ENCODE data around the gene SPATS2L.

Gene SPATS2L

DNA sequence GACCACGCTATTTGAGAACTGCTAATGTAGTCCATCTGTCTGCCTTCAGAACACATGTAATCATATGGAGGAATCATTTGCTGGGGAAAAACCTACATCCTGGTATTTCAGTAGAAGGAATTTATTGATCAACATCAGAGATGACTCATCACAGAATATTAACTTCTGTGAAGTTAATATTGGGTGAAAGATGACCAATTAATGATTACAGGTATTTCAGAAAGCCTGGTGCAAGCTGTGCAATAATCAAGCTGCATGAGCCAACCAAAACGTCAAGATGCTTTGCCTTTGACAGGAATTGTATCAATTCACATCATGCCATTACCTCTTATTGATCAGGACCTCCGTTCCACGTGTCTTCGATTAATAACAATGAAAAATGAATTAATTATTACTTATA, 9.4 kb upstream of the SPATS2L start:
- DNase-seq = no peak

DNA sequence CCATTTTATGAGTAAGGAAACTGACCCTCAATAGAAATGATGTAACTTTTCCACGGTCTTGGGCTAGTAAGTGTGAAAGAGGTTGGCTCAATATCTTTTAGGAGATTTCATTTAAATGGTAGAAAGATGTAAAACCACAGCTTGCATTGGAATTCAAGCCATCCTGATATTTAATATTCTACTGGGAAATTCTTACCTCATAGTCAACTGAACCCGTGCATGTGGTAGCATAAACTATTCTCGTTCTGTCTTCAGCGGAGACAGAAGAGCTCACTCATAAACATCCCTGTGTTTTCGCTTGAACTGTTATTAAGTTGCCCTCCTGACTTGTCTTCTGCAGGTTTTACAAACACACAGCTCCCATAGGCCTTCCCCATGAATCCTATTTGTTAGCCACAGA, 8.5 kb upstream of the SPATS2L start:
- DNase-seq = no peak

DNA sequence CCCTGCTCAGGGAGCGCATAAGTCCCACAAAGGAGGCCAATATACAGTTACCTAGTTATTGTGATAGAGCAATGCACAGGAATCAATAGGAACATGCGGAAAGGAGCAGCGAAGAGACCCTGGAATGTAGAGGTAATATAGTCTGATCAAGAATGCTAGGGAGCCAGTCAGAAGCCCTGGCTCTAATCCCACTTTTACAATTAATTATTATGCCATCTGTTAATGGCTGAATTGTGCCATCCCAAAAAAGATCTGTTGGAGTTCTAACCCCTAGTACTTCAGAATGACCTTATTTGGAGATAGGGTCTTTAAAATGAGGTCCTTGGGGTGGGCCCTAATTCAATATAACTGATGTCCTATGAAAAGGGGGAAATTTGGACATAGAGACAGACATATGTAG, 7.7 kb upstream of the SPATS2L start:
- no peak for DNase-seq

DNA sequence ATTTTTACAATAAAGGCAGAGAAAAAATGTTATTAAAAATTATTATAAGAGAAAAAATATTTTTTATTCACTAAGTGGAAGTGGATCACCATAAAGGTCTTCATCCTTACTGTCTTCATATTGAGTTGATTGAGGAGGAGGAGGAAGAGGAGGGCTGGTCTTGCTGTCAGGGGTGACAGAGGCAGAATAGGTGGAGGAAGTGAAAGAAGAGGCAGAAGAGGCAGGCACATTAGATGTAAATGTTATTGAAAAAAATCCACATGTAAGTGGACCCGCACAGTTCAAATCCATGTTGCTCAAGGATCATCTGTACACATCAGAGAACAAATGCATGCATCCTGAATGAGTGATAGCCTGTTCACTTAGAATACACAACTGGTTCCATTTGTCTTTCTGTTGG, 6.4 kb upstream of the SPATS2L start:
- no peak for DNase-seq

DNA sequence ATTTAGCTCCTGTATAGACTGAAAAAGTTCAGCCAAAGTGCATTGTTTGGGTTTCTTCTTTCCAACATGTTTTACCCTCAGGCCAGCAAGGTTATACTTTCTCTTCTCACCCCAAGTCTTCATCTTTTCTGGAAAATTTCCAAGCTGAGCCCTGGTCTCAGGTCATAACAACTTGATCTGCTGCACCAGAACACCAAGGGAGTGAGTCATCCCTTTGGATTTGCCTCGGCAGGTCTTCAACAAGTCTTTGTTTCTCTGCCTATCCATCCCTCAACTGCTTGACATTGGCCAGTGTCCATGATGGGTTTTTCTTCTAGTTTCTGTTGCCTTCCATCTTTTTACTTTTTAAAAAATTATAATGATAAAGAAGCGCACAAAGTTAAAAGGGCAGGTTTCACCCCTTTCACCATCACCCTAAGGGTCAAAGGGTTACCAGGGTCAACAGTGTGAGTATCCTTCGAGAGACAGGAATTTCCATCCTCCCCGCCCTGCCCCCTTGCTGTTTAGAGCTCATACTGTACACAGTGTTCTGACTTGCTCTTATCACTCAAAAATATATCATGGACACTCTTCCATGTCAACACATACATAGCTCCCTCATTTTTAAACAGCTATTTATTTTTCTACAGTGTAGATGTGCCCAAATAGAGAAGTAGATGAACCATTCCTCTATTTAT, 5.7 kb upstream of the SPATS2L start:
- DNase-seq = no peak

DNA sequence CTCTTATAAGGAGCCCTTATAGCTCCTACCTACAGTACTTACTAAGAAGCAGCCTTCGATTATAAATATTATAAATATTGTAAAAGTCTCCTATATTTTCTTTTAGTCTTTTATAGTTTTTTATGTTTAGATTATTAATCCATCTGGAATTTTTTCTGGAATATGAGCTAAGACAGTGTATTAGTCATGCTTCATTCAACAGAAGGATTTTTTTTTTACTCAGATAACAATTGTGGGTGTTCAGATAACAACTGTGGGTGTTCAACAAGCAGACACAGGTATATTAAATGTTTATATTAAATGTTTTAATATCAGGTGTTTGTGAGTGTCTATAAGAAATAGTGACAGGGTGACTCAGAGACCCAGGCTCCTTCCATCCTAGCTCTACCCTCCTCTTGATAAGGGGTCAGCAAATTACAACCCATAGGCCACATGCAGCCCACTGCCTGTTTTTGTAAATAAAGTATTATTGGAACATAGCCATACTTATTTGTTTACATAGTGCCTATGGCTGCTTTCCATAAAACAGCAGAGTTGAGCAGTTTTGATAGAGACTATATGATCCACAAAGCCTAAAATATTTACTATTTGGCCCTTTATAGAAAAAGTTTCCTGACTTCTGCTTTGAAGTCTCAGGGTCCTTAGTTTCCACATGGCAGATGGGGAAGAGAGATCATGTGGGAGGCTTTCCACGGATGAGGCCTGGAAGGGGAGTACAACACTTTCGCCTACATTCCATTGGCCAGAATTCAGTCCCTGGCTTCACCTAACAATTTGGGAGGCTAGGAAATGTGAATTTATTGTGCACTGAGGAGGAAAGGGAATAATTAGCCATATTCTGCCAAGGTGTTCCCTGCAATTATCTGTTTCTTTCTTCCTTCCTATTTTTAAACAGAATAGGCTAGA, 4.3 kb upstream of the SPATS2L start:
- no peak for DNase-seq

DNA sequence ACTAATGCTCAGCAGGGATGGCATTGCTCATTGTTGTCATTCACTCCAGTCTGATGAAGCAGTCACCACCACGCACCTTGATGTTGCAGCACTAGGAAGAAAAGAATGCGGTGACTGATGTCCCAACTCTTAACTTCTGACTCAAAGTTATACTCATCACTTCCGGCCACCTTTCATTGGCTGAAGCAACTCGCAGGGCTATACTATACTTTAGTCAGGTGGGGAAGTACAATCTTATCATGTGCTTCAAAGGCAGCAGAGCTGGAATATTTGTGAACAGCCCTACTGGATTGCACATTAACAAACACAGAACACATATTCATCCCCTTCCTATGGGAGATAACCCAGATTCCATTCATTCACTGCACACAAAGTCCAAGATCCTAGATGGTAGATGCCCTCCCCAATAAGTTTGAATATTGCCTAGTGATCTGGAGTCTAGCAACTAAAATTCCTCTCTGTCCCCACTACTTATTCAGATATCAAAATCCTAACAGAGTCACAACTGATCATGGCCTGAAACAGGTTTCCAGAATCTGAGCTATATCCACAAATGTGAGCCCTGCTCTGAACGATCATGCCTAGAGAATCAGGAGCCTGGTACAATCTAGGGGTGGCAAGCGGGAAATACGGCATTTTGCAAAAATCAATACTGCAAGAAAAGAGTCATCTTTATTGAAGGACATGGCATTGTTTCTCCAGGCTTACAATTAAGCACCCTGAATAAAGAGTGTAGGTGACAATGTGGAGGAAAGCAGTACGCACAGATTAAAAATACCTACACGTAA, 3.4 kb upstream of the SPATS2L start:
- no peak for DNase-seq

DNA sequence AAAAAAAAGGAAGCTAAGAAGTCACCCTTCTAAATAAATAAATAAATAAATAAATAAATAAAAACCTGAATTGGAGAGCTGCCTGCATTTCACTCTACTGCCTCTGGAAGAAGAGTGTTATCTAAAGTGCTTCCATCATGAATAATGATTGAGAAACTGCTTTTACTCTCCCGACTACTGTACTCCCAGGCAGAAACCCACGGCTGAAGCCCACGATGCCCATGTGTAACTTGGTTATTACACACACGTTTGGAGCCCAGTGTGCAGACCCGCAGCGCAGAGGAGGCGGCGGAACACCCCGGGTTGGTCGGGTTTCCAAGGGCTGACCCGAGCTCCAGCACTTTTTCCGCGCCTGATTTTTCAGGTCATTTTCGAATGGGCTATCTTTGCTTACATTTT, 697 bp upstream of the SPATS2L start:
- no peak for DNase-seq

DNA sequence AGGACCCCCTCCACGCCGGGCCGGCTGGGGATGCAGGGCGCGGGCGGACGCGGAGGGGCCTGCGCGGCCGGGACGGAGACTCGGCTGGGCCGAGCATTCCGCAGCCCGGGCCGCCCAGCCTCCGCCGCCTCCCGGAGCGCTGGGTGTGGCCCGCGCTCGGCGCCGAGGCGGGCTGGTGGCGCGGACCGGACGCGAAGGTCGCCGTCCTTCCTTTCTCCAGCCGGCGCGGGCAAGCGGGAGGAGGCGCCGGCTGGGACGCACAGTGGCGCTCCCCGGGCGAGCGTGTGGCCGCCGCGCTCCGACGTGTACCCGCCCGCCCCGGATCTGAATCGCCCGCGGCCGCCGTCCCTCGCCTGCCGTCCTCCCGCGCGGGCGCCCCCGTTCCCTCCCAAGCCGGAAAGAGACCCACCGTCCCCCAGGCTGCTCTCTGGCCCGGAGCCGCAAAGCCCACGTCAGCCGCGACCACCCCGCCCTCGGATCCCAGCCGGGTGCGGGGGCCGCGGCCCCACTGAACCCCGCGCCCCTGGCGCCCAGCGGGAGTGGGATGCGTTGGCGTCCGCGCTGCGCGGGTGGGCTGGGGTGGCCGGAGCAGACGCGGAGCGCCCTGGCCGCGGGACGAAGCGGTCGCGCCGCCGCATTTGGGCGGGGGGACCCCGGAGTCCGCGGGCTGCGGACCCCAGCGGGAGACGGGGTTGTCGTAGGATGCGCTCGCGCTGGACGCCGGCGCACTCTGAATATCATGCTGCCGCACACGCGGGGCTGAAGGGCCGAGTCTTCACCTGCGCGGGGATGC, 634 bp downstream of the SPATS2L start:
- DNase-seq = peak; percentile 17

DNA sequence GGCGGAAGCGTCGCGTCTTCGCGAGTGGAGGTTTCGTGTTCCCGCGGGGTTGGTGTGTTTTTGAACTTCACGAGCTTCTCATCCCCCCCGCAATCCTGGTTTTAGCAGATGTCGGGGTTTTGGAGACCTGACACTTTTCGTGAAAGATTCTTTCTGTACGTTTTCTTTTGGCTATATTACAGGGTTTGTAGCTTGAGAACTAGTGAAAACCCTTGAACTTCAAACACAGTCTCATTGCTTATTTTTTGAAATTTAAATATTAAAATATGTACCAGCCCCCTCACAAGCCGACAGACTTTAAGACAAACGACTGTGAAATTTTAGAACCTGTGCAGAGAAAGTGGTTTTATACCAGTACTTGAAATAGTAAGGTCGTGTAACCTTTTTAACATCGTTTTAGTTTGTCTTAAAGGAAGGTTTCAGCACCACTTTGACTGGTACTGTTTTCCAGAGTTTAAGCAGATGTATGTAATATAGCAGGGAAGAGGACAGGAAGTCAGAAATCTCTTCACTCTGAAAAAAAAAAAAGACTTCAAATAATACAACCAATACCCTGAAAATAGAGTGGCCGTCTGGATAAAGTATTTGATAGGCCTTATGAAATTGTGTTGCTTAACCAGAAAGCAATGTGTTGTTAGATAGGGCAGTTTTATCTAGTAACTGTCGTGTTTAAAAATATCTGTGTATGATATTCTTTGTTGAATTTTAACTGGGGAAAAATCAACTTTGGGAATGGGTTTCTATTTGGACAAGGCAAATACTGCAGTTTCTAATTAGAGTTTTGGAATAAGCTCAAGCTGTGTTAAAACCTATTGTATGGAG, 1.4 kb downstream of the SPATS2L start:
- DNase-seq = no peak

DNA sequence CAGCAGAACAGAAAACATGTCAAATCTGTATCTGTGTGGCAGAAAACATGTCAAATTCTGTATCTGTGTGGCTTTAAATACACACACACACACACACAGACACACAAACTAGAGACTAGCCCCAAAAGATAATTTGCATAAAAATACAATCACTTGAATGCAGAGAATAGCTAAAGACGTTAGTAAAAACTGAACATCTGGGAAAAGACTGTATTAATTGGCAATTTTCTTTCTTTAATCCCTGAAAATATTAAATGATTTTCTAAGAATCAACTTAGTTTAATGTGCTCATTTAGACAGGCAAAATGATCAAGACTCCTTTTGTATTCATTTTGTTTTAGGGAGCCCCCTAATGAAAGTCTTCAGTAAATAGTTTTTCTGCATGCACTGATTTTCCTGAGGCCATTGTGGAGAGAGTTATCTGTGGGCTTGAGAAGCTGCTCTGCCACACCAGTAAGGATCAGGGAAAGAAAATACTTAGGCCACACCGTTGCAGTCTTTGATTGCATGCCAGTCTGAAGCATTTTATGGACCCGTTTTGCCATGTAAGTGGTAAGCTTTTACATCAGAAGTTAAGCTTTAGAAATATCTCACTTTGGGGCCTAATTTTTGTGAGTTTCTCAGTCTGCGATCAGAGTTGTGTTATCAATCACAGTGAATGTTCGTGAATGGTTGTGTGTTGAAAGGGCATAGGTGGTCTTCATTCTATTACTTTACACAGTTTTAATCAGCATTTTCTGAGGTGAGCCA, 2.2 kb downstream of the SPATS2L start:
- no peak for DNase-seq

DNA sequence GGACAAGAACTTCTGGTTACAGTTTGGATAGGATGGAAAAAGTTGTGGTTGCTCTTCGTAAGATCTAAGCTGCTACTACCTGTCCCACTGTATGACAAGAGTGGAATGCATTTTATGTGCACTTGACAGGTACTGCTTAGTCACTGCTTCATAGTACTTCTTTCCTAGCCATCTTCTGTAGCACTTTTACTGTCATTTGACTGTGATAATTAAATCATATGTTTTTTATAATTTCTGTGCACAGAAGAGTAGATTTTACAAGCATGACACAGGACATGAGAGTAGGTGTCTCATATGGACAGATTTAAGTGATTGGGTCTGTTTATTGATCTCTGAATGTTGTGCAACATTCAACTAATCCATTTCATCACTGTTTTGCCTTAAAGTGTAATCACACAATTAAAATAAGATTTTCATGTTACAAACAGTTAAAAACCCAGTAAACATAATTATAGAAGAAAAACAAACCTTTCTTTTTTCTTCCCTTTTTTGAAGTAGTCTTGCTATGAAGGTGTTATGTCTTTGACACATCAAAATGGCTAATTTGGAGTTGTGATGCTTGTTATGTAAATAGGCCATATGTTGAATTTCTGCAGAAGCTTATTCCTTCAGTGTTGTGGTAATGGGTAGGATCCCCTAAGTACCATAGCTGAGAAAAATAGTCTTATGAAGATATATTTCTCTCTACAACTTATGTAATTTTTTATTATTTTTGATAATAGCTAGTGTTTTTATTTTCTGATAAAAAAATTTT, 3.0 kb downstream of the SPATS2L start:
- no peak for DNase-seq

DNA sequence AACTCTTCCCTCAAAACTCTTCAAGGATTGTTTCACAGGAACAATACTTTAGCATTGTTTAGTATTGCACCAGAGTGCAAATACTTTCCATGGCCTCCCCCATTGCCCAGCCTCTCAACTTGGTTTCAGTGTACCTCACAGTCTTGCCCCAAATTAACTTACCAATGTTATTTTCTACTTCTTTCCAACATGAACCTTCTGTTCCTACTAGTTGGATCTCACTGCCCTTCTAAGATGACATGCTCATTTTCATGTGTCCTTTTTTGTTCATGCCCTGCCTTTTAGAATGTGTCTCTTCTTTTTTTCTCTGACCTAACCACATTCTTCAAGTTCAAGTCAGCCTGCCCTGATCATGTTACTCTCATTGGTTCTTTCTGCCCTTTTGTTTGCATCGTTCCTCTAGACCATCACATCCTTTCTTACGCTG, 4.1 kb downstream of the SPATS2L start:
- DNase-seq = no peak

DNA sequence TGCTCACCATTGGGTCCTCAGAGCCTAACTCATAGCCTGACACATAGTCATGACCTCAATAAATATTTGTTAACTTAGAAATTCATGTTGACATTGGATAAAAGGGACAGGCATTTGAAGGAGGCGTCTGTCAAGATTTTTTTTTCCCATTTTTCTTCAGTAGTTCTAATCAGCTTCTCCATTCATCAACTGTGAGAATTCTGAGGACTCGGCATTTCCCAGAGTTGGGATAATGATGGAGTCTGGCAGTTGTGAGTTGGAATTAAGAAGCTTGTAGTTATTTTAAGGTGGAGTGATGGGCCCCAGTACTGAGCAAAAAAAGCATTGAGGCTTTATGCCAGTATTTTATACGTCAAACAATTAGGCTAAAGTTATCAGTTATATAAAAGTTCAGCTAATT, 4.6 kb downstream of the SPATS2L start:
- DNase-seq = no peak

DNA sequence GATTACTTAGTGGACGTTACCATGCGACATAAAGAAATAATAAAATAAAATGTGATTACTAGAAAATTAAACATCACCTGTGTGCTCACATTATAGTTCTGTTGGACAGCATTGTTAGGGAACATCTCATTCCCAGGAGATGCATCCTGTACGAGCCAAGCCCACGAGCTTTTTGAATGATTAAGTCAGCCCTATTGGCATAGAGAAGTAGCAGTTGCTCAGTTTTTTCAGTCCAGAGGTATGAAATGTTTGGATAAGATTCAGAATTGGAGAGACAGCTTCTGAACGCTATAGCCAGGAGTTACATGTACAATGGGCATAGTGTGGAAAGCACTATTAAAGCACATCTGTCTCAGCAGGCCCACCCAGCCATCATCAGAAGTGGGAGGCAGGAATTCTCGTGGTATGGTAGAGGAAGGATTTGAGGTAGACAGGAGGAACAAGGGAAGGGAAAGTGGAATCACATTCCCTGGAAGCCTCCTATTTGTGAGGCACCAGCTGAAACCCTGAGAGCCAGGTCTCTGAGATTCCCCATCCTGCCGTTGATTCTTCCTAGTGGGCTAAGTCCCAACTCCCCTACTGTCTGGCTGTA, 8.6 kb downstream of the SPATS2L start:
- no peak for DNase-seq

DNA sequence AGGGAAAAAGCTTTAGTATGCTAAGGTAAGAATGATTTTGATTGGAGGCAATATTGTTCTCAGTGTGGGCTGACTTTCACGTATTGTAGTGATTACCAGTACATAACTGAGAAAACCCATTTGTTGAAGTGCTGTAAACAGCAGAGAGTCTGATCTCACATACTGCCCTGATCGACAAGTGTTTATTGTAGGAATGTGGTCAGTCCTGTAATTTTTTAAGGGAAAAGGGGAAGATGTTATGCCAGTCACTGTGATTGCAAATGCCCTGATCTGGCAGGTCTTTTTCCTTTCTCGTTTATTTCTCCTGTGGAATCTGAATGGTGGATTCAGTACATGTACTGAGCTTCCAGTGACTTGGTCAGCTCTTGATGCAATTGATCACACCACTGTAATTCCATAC, 11.5 kb downstream of the SPATS2L start:
- DNase-seq = no peak

DNA sequence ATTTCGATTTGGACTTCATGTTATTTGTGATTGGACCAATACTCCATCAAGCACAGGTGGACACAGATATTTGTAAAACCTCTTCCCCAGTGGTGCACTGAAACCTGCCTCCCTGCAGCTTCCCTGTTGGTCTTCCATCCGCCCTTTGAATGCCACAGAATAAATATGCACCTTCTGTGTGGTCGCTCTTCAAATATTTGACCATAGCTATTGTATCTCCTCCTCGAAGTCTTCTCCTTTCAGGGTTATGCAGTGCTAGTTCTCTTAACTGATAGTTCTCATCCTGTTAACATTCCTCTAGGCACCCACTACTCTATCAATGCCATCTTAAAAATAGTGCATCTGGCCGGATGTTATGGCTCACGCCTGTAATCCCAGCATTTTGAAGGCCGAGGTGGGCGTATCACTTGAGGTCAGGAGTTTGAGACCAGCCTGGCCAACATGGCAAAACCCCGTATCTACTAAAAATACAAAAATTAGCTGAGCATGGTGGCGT, 12.5 kb downstream of the SPATS2L start:
- no peak for DNase-seq

DNA sequence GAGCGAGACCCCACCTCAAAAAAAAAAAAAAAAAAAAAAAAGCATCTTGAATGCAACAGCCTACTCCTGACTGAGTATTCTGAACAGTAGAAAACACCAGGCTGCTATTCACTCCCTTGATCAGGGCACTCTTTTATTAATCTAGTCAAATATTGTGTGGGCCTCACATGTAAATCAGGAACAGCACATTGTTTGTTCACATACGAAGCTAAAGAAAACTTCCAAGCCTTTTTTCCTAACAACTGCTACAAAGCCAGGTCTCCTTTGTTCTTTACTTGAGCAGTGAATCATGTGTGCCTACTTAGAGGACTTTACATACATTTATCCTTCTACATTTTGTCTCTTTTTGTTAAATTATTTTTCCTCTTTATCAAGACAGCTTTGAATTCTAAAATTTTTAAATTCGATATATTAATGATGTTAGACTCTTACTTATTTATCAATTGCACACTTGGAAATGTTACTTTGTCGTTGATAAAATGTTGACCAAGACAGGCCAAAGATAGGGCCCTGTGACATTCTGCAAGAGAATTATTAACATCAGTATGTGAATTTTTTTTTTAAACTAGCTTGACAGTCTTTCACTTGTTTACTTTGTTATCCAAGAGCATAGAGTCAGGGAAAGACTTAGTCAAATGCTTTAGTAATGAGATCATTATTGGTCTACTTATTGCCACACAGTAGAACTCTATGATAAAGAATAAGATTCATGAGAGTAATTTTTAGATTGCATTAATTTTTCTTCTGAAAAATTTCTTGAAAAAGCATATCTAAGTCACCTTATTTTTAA, 13.2 kb downstream of the SPATS2L start:
- no peak for DNase-seq

DNA sequence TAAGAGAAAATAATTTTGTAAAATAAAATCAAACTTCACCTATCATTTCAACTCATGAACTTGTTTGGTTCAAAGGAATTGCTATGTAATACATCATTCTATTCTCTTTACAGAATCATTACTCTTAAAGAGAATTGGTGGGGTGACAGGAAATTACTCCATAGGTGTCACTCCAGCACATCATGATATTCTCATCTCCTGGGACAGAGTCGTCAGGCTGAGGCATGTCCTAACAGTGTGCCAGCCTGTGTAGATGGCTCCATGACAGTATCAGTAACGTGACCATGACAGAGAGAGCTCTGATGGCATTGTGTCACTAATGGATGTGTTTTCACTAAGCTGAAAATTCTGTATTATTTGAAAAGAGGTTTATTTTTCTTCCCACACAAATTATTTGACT, 13.9 kb downstream of the SPATS2L start:
- DNase-seq = no peak
